GDM1 (cell line): ENCODE measurements around the gene OVOL3.
"Not testable (repeated sequence)": the region's sequence is repeated elsewhere in the genome, so short reads cannot be mapped to it uniquely, and the experiment has no call there.

Experiments used
- DNase-seq: peaks from one replicate; lab custom pipeline; 2025; lab: John Stamatoyannopoulos, UW

The OVOL3 gene

DNA sequence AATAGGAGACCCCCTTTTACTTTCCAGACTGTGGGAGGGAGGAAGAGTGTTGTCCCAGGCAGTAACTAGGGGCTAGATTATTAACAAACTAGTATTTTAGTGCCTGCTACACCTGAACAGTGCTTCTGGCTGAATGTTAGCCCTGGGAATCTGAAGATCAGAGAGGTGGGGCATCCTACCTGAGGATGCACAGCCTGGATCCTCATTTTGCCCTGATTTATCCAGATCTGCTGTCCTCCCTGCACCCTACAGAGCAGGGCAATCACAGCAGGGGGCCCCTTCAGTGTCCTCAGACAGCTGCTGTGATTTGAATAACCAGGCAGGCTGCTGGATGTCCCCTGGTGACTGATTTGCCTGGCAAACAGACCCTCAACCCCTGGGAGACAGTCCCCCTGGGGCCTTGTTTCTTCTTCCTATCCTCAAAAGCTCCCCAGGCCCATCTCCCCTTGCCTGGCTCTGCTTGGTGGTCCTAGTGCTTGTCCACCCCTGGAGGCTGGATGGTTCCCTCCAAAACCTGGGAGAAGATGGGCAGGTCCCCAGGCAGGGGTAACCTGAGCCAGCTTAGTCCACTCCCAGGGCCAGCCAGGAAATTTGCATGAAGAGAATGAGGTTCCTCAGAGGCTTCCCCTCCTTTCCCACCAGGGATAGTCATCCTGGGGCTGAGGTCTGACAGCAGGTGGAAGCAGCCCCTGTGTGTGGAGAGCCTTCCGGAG lies at the start of gene OVOL3:
TSS of gene OVOL3 (plus strand) at position 657 of the 713 bp plus-strand sequence. CDS start 60 bp downstream, outside the sequence.
- DNase-seq, result no peak

DNA sequence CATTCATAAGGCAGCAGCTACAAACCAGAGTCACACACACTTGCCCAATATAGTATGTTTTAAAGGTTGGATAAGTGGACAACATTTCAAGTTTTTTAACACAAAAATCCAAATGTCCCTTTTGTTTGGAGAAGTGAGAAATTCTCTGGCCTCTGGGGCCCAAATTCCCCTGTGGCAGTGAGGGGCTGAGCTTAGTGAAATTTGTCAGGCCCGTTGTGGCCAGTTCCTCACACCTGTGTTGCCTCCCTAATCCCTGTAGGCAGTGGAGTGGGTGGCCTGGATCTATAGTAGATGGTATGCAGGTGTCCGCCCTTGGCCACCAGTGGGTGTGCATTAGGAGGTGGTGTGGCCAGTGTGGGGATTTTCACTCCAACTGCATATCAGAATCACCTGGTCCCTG lies 49.6 kb upstream of the OVOL3 start:
- DNase-seq, result no peak

DNA sequence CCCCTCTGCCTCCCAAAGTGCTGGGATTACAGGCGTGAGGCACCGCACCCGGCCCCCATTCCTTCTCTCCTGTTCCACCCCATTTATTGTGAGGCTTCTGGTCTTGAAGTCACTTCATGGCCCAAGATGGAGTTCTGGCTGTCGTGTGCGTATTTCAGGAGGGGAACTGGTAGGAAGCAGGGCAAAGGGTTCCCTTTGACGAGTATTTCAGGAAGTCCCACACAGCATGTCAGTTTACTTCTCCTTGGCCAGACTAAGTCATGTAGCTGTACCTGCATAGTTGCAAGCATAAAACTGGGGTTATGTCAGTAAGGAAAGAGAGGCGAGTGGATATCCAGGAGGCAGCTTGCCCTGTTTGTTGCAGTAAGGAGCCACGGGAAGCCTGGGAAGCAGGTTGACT lies 46.1 kb upstream of the OVOL3 start:
- no peak for DNase-seq

DNA sequence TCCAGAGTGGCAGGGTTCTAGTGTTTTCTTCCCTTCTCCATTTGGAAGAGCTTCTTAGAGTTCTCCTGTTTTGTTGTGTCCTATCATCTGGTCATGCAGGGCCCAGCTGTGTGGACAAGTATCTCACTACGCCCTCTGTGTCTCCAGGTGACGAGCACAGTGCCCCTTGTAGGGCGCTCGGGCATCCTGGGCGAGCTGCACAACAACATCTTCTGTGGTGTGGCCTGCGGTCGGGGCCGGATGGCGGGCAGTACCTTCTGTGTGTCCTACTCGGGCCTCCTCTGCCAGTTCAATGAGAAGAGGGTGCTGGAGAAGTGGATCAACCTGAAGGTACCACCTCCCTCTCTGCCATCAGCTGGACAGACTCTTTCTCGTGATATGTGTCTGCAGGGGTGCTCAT lies 43.3 kb upstream of the OVOL3 start:
- DNase-seq, result no peak

DNA sequence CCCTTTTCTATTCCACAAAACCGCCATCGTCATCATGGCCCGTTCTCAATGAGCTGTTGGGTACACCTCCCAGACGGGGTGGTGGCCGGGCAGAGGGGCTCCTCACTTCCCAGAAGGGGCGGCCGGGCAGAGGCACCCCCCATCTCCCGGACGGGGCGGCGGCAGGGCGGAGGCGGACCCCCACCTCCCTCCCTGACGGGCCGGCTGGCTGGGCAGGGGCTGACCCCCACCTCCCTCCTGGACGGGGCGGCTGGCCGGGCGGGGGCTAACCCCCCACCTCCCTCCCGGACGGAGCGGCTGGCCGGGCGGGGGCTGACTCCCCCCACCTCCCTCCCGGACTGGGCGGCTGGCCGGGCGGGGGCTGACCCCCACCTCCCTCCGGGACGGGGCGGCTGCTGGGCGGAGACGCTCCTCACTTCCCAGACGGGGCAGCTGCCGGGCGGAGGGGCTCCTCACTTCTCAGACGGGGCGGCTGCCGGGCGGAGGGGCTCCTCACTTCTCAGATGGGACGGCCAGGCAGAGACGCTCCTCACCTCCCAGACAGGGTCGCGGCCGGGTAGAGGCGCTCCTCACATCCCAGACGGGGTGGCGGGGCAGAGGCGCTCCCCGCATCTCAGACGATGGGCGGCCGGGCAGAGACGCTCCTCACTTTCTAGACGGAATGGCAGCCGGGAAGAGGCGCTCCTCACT lies 42.0 kb upstream of the OVOL3 start:
- not testable (repeated sequence) for DNase-seq

DNA sequence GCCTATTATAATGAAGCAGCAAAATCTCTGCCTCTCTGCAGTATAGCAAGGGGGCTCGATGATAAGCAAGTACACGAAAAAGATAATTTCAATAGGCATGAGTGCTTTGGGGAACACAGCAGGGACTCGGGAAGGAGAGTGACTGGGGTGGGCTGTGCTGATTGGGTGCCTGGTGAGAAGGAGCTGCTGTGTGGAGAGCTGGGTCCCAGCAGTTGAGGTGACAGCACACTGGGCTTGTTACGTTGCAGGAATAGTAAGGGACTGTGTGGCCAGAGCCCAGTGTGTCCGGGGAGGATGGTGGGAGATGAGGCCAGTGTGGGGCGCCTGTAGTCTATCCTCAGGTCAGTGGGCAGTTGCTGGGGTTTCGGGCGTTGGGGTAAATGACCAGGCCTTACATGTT lies 38.9 kb upstream of the OVOL3 start:
- DNase-seq, result no peak

DNA sequence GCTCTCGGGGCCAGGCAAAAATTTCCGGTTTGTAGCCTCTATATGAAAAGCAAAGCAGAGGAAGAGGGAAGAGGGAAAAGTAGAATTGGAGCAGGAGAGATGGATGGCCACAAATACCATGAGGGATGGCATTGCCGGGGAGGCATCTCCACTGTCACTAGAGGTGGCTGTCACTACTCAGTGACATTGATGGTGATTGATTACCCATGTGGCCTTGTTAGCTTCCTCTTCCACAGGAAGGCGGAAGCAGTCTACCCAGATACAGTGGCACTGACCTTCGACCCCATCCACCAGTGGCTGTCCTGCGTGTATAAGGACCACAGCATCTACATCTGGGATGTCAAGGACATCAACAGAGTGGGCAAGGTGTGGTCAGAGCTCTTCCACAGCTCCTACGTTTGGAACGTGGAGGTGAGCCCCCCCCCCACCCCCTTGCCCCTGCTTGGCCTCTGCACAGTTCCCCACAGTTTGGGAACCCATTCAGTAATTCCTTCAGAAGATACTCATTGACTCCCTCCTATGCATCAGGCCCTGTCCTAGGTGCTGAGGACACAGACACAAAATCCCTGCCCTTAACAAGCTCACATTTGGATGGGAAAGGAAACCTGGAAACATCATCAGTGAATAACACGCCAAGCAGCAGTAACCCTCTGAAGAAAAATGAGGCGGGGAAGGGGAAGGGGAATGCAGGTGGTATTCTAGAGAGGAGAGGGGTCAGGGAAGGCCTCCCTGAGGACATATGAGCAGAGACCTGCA lies 37.6 kb upstream of the OVOL3 start:
- DNase-seq, result no peak

DNA sequence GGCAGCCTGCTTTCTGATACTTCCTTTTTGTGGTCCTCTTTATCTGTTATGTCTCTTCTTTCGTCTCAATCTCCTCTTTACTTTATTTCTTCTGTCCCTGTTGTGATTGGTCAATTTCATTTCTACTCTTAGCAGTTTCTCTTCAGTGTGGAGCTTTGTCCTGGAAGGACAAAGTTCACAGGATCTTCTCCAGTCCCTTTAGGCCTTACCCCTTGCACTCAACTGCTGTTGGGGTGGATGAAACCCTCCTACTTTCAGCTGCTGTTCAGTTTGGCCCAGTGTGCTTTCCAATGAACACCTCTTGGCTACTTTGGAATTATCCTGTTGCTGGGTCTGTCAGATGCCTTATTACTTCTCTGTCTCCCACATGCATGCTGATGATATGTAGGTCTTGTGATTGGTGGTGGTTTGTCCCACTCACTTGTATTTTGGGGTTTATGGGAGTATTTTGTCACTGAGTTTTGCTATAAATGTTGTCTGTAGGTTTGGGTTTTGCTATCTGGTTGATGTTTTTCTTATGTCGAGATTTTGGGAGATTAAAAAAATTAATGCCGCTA lies 31.5 kb upstream of the OVOL3 start:
- no peak for DNase-seq

DNA sequence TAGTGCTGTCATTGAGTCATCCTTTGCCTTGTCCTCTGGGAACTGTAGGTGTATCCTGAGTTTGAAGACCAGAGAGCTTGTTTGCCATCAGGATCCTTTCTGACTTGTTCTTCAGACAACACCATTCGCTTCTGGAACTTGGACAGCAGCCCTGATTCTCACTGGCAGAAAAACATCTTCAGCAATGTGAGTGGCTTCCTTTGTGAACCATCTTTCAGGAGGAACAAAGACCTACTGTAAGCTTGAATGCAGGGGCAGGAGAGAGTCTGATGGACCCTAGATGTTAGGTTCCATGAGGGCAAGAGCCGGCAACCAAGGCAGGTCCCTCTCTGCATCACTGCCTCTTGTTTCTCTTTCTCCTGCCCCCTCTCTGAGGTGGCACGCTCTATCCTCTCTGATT lies 29.6 kb upstream of the OVOL3 start:
- DNase-seq, result no peak

DNA sequence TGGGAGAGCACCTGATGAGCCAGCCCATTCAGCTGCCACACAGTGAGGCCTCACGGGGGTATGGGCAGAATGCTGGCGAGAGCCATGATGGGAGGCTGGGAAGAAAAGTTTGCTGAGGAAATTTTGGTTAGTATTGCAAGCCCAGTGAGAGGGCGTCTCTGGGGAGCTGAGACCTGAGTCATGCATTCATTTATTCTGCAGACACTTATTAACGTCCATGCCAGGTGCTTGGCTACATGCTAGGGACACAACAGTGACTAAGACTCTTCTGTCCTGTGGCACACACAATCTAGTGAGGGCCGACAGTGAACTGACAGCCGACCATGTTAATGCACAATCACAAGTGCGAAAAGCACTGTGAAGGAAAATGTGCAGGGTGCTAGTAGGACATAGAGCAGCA lies 29.0 kb upstream of the OVOL3 start:
- no peak for DNase-seq

DNA sequence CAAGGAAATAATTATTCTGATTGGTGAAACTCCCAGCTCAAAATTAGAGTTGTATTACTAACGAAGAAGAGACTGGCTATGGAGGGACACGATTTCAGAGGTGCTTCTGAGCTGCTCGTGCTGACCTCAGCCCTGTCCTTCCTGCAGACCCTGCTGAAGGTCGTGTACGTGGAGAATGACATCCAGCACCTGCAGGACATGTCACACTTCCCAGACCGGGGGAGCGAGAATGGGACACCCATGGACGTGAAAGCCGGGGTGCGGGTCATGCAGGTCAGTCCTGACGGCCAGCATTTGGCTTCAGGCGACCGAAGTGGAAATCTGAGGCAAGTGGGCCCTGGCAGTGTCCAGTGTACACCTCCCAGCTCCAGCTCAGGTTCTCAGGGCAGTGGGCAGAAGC lies 28.0 kb upstream of the OVOL3 start:
- no peak for DNase-seq

DNA sequence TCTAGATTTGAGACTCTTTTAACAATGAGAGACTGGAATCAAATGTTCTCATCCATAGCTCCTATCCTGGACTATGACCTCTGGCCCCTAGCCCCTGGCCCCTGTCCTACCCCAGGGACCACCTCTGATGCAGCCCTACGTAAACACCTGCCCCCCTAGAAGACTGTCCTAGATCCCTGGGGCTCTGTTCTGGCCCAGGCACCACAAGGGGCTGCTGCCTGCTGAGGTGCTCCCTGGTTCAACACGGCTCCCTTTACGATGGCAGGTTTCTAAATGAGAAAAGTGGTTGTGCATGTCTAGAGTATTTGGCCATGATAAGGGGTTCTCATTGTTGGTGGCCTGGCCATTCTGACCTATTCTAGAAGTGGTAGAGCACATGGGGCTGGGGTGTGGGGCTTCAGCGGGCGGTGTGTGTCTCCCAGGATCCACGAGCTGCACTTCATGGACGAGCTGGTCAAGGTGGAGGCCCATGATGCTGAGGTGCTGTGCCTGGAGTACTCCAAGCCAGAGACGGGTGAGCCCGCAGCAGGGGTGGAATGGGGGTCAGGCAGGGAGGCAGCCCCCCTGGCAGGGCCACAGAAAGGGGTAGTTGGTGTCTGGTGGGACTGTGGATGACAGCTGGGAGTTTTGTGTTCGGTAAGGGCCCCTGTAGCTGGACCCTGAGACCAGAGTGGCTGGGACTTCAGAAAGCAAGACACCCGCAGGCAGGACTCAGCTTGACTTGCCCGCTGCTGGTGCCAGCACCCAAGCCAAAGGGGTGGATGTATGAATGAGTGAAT lies 26.5 kb upstream of the OVOL3 start:
- no peak for DNase-seq

DNA sequence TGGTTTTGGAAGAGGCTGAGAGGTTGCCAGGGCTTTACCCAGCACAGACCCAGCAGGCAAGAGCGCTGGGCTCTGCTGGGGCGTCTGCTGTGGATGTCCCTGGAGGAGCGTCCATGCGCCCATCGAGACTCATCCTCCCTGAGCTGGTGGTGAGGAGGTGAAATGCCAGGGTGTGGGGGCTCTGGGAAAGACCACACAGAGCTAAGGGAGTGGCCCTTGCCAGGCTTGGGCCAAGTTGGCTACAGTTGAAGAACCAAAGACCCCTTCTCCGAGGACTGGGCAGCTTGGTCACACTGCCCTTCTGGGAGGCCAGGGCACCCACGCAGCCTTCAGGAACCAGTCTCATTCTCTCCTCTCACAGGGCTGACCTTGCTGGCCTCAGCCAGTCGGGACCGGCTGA lies 24.6 kb upstream of the OVOL3 start:
- no peak for DNase-seq

DNA sequence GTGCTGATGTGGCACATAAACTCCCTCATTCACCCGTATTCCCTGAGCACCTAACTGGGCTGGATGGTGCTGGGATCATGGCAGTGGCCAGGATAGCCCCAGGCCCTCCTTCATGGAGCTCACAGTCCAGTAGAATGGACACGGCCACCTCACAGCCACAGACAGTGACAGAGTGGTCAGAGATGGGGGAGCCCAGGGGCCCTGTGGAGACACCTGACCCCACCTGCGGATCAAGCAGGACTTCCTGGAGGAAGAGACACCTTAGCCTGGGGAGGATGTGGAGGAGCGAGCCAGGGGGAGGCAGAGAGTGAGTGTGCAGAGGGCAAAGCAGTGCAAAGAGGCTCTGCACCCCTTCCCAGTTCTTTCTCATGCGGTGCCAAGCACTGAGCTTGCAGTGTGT lies 21.1 kb upstream of the OVOL3 start:
- no peak for DNase-seq

DNA sequence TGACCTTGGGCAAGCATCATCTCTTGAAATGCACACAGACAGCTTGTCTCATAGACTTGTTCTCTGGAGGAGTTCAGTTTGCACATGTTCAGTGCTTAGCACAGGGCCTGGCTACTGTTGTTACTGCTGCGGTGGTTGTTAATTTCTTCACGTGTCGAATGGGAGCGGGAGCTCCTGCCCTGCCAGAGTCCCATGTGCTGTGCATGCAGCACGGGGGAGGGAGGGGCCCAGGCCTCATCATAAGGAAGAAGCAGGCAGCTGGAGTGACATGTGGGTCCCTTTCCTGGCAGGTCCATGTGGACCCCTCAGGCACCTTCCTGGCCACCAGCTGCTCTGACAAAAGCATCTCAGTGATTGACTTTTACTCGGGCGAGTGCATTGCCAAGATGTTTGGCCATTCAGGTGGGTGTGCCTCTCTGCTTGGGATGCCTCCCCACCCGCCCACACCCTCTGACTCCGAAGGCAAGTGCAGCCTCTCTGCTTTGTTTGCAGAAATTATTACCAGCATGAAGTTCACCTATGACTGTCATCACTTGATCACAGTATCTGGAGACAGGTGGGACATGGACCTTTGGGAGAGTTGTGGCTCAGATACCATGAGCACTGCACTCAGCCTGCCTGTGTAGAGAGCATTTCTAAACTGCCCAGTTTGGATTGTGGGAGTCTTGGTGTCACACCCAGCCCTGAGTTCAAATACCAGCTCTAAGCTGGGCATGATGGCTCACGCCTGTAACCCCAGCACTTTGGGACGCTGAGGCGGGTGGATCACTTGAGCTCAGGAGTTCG lies 19.8 kb upstream of the OVOL3 start:
- DNase-seq, result no peak

DNA sequence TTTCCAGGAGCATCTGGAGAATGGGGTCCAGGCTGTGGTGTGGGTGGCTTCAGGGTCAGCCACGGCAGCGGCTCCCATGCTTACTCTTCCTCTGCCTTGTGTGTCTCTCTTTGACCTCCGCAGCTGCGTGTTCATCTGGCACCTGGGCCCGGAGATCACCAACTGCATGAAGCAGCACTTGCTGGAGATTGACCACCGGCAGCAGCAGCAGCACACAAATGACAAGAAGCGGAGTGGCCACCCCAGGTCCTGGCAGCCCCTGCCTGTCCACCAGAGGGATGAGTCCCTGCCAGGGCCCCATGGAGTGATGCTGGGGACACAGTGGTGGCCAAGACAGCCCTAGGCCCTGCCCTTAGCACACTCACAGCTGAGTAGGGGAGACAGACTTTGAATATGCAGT lies 18.4 kb upstream of the OVOL3 start:
- DNase-seq, result no peak

DNA sequence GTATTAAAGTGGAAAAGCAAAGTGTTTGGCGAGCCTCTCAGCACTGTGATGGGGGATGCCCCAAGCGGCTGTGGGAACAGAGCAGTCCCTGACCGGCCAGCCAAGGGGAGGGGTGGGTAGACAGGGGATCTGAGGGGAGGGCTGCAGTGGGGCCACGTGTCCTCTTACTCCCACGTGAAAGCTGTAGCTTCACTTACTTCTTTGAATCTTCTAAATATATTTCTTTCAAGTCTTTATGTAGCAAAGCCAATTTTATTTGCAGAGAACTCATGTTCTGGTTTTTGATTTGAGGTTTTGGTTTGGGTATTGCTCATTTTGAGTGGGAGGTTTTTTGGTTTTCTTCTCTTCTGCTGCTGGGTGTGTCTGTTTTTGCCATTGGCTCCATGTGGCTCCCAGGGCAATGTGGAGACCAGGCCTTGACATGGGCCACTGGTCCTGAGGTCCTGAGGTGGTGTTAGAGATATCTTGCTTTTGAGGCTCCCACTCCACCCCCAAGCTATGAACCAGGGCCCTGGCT lies 17.7 kb upstream of the OVOL3 start:
- DNase-seq, result no peak

DNA sequence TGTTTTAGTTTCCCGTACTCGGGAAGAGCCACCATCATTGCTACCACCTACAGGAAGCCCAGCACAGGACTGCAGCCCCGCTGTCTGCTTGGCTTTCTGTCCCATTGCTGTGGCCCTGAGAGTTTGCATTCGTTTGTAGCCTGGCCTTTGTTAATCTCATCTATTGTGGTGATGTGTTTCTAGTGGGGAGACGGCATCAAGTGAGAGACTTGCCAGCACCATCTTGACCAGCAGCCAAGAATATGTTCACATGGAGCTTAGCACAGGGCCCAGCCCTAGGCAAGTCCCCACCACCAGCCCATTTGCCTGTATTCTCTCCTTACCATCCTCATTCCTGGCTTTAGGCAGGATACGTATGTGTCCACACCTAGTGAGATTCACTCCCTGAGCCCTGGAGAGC lies 17.3 kb upstream of the OVOL3 start:
- no peak for DNase-seq

DNA sequence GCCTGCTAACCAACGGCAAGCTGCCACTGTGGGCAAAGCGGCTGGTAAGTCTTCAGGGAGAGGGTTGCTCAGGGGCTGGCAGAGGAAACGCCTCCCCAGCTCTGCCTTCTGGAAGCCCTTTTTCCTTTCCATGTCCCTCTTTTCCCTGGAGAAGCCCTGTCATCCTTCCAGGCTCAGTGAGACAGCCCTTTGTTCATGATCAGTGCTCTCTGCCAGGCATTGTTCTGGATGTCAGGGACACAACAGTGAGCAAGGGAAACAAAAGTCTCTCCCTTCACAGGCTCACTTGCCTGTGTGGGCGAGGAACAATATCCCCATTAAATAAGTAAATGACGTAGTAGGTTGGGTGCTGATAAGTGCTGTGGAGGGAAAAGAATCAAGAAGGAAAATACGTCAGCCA lies 13.9 kb upstream of the OVOL3 start:
- DNase-seq, result no peak

DNA sequence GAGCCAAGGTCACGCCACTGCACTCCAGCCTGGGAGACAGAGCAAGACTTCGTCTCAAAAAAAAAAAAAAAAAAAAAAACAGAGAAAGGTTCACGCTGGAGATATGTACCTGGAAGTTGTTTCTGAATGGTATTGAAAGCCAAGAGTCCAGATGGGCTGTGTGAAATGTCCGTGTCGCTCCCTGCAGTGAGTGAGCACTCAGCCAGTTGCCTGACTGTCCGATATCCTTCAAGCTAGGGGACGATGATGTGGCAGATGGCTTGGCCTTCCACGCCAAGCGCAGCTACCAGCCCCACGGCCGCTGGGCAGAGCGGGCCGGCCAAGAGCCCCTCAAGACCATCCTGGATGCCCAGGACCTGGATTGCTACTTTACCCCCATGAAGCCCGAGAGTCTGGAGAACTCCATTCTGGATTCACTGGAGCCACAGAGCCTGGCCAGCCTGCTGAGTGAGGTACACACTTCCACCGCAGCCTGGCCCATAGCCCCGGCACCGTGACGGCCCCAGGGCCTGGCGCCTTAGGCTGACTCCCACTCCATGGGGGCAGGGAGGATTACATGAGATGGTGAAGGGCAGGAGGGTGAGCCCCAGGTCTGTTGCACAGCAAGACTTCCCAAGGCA lies 11.7 kb upstream of the OVOL3 start:
- no peak for DNase-seq

DNA sequence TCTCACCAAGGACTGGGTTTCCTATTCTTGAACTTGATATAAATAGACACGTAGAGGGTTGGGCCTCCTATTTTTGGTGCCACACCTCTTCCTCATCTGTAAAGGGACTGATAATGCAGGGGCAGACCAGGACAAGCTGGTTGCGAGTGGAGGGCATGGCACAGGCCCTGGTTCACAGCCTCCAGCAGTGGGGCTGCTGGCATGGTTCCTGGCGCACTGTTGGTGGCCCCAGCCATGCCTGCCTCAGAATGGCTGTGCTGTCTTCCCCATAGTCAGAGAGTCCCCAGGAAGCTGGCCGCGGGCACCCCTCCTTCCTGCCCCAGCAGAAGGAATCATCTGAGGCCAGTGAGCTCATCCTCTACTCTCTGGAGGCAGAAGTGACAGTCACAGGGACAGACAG lies 10.5 kb upstream of the OVOL3 start:
- no peak for DNase-seq
